Stimulated activated CD4-positive, alpha-beta T cell treated with anti-CD3 and anti-CD28 coated beads, Interleukin-15, amount 100 ng/mL, for 48 hours (primary cell): Measurements from ENCODE around the gene ATP7A.
"Not testable (repeated sequence)": the region's sequence is repeated elsewhere in the genome, so short reads cannot be mapped to it uniquely, and the experiment has no call there.

Experiments used
- DNase-seq, 2 donors: peaks; one replicate each; pipeline ENCODE4 v3.0.0-alpha.2; 2020; ENCODE audit warnings: low read depth in 2 of 2

Gene ATP7A

GRCh38 chrX:78037881-78038280, 127.4 kb downstream of the ATP7A start:
- no peak for DNase-seq

GRCh38 chrX:78042601-78043000, 132.1 kb downstream of the ATP7A start:
- DNase-seq: no peak

- DNase-seq: no peak
Observed at GRCh38 chrX:78046362-78046761, 135.9 kb downstream of the ATP7A start.

- DNase-seq: no peak
Observed at GRCh38 chrX:78048052-78048451, 137.6 kb downstream of the ATP7A start.

GRCh38 chrX:78063687-78064086, 153.2 kb downstream of the ATP7A start:
- DNase-seq: no peak

- DNase-seq: no peak
Observed at GRCh38 chrX:78064152-78064551, 153.7 kb downstream of the ATP7A start.

GRCh38 chrX:78064698-78065601, 154.5 kb downstream of the ATP7A start:
- DNase-seq: not testable (repeated sequence)

GRCh38 chrX:78066110-78066509, 155.6 kb downstream of the ATP7A start:
- DNase-seq: no peak

GRCh38 chrX:78071331-78071730, 160.8 kb downstream of the ATP7A start:
- DNase-seq: no peak

GRCh38 chrX:78073147-78074077, 162.9 kb downstream of the ATP7A start:
- DNase-seq: not testable (repeated sequence)

- DNase-seq: no peak
Observed at GRCh38 chrX:78074088-78074487, 163.6 kb downstream of the ATP7A start.

- DNase-seq: no peak
Observed at GRCh38 chrX:78075787-78076389, 165.4 kb downstream of the ATP7A start.

- DNase-seq: not testable (repeated sequence)
Observed at GRCh38 chrX:78081413-78081812, 170.9 kb downstream of the ATP7A start.

GRCh38 chrX:78092296-78092695, 181.8 kb downstream of the ATP7A start:
- no peak for DNase-seq

- no peak for DNase-seq
Observed at GRCh38 chrX:78098108-78098507, 187.6 kb downstream of the ATP7A start.
